NCI-H69 (cell line): ENCODE measurements around the gene BRAT1.
"Not testable (repeated sequence)": the region's sequence is repeated elsewhere in the genome, so short reads cannot be mapped to it uniquely, and the experiment has no call there.

ENCODE experiments used
- DNase-seq: peaks from one replicate; lab custom pipeline; 2025; lab: John Stamatoyannopoulos, UW

BRAT1 gene

GRCh38 chr7:2583798-2584580 is 28.7 kb upstream of the BRAT1 start:
- DNase-seq, result peak; percentile 68

DNA sequence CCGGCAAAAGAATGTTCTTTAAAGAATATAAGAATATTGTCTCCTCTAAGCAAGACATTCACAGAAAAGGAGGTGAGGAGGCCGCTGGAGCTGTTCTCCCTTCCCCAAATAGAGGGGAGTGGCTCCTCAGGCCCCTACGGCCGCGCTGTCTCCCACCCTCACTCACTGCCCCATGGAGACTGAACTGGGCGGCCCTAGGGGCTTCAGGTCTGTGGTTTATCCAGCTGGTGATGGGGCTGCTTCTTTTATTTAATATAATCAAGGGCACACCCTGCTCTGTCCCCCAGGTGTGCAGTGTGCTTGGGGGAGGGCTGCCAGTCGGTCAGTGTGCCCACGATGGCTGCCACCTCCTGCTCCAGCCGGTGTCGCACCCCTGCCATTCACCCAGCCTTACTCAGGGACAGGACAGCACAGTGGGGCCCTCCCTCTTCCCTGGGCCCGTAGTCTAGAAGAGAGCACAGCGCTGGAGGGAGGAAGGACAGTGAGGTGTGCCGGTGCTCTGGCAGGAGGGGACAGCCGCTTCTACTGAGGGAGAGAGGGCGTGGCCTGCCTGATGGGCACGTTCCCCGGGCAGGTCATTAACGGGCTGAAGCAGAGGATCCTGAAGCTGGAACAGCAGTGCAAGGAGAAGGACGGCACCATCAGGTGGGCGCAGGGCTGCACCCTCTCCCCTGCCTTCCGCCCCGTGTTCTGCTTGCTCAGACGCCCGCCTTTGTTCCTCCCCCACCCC is 26.8 kb upstream of the BRAT1 start:
- DNase-seq, result peak; percentile 44

GRCh38 chr7:2580636-2581035 is 25.3 kb upstream of the BRAT1 start:
- no peak for DNase-seq

- no peak for DNase-seq
Measured at GRCh38 chr7:2577914-2578680, 22.8 kb upstream of the BRAT1 start.

DNA sequence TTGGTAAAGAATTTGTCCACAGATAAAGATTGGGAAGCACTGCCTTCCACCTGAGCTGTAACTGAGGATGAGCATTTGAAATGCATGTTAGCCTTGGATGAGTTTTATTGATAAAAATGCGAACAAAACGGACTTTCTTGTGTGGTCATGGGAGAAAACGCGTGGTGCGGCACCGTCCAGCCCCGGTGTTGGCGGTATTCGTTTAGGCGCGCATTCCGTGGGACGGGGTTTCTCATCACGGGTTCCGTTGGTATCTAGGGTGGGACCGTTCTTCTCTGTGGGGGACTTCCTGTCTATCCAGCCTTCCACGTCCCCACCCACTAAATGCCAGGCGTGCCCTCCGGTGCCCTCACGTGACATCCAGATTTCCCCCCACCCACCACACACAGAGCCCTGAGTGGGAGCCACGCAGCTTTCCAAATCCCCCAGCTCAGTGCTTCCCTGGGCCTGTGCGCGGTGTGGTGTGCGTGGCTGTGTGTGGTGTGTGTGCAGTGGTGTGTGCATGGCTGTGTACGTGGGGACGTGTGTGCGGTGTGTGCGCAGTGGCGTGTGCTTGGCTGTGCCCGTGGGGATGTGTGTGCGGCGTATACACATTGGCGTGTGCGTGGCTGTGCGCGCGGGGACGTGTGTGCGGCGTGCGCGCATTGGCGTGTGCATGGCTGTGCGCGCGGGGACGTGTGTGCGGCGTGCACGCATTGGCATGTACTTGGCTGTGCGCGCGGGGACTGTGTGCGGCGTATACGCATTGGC is 21.6 kb upstream of the BRAT1 start:
- DNase-seq, result no peak

DNA sequence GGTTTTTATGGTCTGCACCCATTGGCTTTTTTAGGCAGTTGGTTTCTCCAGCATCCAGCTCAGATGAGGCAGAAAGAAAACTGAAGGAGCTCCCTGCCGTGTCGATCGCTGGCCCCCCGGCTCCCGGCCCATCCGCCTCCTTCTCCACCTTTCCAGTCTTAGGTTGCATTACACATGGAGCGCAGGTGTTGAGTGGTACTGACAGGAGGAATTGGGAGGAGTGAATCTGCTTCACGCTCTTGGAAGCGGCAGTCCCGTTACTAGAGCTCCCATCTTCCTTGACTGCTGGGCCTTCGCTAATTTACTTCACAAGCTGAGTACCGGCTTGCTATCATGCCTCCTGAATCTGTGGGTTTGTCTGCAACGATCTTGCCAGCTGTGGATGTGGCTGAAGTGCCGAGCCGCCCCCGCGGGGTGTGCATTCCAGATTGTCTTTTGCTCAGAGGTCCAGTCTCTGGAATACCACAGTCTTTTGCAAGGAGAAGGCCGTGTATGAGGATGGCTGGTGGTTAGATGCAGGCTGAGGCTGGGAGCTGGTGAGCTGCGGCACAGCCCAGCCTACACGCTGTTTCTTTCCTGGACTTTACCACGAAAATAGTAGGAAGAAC is 20.5 kb upstream of the BRAT1 start:
- no peak for DNase-seq

- no peak for DNase-seq
Measured at GRCh38 chr7:2575046-2575732, 19.9 kb upstream of the BRAT1 start.

- DNase-seq, result no peak
Measured at GRCh38 chr7:2573761-2574160, 18.4 kb upstream of the BRAT1 start.

- DNase-seq, result no peak
Measured at GRCh38 chr7:2572101-2572842, 16.9 kb upstream of the BRAT1 start.

GRCh38 chr7:2571409-2571808 is 16.1 kb upstream of the BRAT1 start:
- DNase-seq, result no peak

GRCh38 chr7:2570021-2570420 is 14.7 kb upstream of the BRAT1 start:
- no peak for DNase-seq

GRCh38 chr7:2569421-2569820 is 14.1 kb upstream of the BRAT1 start:
- no peak for DNase-seq

DNA sequence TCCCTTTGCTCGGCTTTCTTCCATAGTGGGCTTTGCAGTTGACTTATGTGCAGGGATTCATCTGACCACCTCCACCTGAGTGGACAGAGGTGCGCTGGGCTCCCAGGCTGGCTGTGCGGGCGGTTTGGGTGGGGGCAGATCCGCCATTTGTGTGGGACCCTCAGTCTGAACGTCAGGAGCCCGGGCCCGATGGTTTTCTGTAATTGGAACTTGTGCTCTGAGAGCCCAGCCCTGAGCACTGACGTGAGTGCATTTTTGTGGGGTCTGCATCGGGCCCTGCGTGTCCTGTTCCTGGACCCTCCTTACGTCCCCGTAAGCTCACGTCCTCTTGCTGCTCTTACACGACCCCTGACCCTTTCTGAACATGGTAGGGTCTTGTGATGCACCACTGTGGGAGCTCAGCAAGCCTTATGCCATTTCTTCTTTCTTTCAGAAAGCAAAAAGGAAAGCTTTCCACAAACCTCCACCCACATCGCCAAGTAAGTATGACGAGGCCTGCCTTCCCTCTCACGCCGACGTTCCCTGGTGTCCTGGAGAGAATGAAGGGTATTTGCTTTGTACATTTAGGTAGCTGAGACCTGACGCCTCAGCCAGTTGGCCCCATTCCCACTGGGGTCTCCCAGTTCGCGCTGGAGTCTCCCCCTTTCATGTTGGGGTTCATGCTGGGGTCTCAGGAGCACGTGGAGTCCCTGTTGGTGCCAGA is 13.3 kb upstream of the BRAT1 start:
- no peak for DNase-seq

DNA sequence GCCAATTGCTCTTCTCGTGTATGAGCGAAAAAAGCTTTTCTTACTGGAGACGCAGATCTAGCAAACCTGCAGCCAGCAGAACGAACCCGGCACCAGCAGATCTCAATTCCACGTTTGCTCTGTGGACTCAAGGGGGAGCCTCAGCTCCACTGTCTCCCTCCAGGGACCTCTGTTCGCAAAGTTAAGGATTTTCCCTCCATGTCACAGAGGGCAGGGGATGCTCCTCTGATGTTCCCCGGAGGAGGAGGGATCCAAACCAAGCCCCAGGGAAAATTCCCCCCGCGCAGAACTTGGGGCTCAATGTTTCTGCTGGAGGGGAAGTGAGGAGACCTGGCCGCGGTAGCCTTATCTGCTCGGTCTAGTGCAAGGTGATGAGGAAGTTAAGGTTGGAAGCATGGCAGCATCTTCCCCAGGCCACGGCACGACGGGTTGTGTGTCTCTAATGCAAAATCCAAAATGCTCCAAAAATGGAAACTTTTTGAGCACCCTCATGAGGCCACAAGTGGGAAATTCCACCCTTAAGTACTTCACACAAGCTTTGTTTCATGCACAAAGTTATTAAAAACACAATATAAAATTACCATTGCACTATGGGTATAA is 12.5 kb upstream of the BRAT1 start:
- no peak for DNase-seq

GRCh38 chr7:2566890-2567678 is 11.8 kb upstream of the BRAT1 start:
- no peak for DNase-seq

DNA sequence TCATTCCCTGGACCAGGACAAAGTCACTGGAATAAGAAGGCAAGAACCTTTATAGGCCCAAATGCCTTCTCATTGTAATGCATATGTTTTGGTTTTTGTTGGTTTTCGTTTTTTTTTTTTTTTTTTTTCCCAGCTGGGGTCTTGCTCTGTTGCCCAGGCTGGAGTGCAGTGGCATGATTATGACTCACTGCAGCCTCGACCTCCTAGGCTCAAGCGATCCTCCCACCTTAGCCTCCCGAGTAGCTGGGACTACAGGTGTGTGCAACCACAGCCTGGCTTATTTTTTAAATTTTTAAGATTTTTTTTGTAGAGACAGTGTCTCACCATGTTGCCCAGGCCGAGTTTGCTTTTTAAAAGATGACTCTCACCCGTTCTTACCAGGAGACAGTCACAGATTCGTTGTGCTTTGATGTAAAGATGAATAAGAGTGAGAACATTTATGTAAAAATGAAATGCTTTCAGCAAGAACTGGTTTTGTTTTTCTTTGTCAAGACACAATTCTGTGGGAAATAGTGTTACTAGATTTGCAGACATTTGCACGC is 11.1 kb upstream of the BRAT1 start:
- no peak for DNase-seq

GRCh38 chr7:2564970-2565540 is 9.7 kb upstream of the BRAT1 start:
- DNase-seq, result no peak

- not testable (repeated sequence) for DNase-seq
Measured at GRCh38 chr7:2563955-2564354, 8.6 kb upstream of the BRAT1 start.
